GM21526 (cell line): ENCODE results near the gene JARID2.
"Not testable (repeated sequence)": the region's sequence is repeated elsewhere in the genome, so short reads cannot be mapped to it uniquely, and the experiment has no call there.

Experiments
- ATAC-seq: cut with Tn5 transposase; IDR thresholded peaks from one replicate; pipeline ENCODE4 v1.9.1; 2021; ENCODE audit warnings: moderate library complexity; ENCODE audit not compliant: unreplicated experiment, low FRiP score

JARID2 gene

DNA sequence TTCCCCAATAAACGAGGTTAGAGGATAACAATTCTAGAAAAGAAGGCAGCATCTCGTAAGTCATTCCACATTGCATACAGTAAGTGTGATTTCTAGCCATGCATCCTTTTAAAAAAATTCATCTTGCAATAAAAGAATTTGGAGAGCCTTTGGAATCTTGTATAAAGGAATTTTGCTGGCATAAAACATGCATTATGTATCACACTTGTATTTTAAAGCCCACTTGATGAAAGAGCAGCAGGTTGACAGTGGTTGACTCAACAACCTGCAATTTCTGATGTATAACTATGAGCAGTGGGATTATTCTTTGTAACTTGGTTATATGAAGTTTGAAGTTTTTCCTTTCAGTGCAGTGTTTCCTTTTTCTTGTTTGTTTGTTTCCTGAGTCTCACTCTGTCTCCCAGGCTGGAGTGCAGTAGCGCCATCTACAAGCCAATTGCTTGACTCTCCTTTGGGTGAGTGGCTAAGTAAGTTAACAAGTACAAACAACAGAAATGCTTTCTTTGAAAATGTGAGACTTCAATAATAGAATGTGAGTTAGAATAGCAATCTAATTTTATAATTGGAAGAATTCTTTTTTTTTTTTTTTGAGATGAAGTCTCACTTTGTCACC, 39.9 kb downstream of the JARID2 start:
- ATAC-seq, result no peak

DNA sequence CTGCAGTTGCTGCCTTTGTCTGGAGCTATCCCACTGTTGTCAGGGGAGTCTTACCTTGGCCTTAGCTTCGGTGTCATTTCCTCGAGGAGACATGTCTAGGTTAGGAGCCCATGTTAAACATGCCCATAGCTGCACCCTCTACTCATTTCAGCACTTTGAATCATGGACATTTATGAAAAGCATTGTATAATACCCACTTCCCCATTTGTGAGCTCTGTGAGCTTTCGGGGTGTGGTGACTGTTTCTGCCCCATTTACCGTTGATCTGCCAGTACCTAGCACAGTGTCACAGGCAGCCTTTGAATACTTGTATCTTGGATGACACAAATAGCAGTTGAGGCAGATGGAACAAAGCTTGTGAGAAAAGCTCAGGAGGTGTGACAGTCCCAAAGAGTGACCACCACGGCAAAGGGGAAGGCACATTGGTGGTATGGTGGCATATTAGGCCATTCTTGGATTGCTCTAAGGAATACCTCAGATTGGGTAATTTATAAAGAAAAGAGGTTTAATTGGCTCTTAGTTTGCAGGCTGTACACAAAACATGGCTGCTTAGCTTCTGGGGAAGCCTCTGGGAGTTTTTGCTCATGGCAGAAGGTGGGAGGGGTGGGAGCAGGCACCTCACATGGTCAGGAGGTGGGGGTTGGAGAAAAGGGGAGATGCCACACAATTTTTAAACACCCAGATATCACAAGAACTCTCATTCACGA, 42.0 kb downstream of the JARID2 start:
- ATAC-seq, result peak; percentile 94

GRCh38 chr6:15288856-15289255, 43.0 kb downstream of the JARID2 start:
- no peak for ATAC-seq

GRCh38 chr6:15289456-15289855, 43.6 kb downstream of the JARID2 start:
- ATAC-seq, result not testable (repeated sequence)

- ATAC-seq, result no peak
Measured at GRCh38 chr6:15290067-15290680, 44.3 kb downstream of the JARID2 start.

DNA sequence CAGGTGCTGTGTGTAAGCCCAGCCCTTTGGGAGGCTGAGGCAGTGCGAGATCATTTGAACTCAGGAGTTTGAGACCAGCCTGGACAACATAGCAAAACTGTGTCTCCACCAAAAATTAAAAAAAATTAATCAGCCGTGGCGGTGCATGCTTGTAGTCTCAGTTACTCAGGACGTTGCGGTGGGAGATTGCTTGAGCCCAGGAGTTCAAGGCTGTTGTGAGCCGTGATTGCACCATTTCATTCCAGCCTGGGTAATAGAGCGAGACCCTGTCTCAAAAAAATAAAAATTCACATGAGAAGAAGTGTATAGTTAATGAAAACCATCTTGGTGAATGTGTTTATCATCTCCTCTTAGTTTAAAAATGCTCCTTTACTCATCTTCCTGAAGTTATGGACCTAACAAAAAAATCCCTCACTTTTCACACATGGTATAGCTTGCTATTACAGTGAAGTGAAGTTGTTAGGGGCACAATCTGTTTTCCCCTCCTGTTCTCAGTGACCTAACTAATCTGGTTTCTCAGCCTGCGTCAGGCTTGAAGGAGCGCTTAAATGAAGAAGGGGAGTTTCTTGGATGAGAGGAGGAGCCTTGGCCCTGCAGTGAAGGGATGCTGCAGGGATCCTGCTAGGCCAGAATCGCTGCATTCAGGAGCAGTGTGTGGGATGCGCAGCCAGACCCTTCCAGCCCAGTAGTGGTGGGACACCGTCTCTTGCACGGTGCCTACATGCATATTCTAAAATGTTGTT, 45.3 kb downstream of the JARID2 start:
- ATAC-seq, result no peak

GRCh38 chr6:15292721-15293302, 46.9 kb downstream of the JARID2 start:
- ATAC-seq, result no peak

DNA sequence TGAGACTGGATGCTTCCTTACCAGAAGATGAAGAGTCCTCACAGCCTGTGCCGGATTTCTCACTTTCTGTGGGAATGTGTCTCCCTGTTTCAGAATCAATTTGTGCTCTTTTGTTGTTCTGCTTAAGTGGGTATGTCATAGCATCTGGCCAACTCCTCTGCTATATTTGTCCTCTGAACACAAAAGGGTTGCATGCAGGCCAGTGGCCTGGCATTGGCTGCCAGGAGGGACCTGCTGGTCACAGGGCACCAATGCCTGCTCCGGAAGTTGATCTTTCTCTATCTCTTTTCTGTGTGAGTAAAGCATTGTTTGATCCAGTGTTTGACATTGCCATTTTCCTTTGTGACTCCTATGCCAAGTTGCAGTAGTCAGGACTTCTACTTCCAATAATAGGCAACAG, 47.8 kb downstream of the JARID2 start:
- no peak for ATAC-seq

- ATAC-seq, result no peak
Measured at GRCh38 chr6:15294504-15294903, 48.6 kb downstream of the JARID2 start.

GRCh38 chr6:15296249-15296648, 50.4 kb downstream of the JARID2 start:
- ATAC-seq, result no peak

DNA sequence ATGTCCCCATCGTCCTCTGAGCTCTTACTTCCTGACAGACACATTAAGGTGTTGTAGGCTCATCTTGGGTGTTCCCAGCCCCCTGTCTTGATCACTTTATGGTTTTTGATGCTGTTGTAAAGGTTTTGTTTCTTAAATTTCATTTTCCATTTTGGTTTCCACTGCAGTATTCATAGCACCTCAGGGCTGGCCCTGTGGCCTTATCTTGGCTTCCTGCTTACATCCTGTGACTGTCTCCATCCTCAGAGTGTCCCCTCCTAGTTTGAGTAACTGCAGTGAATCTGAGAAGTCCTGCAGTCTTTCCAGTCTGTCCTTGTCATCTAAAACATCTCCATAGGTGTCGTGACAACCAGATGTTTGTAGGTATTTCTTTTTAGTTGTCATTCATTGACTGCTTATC, 50.9 kb downstream of the JARID2 start:
- ATAC-seq, result peak; percentile 48

DNA sequence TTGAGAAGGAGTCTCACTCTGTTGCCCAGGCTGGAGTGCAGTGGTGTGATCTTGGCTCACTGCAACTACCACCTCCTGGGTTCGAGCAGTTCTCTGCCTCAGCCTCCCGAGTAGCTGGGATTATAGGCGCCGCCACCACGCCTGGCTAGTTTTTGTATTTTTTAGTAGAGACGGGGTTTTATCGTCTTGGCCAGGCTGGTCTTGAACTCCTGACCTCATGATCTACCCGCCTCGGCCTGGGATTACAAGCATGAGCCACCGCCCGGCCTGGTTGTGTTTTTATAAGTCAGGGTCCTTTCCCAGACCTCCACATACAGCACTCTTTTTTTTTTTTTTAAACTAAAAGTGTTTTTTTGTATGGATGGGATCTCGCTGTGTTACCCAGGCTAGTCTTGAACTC, 51.3 kb downstream of the JARID2 start:
- ATAC-seq, result not testable (repeated sequence)

DNA sequence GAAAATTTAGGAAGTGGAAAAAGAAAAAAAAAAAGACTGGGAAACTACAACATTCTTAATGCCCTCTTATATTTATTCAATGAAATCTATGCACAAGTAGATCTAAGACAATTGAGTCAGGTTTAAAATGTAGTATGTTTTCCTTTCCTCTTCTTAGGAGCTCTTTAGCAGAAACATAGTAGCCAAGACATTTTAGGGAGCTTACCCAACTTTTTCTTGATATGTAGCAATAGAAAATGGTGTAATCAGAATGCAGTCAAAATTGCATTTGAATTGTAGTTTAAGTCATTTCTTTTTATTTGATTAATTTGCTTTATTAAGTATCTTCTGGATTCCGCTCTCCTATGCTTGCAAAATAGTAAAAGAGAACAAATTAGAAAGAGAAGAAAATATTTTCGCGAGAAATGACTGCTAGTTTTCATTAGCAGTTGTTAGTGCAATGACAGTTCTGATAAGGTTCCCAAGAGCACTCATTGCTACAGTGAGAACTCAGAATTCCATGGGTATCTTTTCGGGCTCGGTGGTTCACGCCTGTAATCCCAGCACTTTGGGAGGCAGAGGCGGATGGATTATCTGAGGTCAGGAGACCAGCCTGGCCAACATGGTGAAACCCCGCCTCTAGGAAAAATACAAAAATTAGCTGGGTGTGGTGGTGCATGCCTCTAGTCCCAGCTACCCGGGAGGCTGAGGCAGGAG, 52.2 kb downstream of the JARID2 start:
- ATAC-seq, result no peak

- peak; percentile 72 for ATAC-seq
Measured at GRCh38 chr6:15299430-15300131, 53.7 kb downstream of the JARID2 start.

DNA sequence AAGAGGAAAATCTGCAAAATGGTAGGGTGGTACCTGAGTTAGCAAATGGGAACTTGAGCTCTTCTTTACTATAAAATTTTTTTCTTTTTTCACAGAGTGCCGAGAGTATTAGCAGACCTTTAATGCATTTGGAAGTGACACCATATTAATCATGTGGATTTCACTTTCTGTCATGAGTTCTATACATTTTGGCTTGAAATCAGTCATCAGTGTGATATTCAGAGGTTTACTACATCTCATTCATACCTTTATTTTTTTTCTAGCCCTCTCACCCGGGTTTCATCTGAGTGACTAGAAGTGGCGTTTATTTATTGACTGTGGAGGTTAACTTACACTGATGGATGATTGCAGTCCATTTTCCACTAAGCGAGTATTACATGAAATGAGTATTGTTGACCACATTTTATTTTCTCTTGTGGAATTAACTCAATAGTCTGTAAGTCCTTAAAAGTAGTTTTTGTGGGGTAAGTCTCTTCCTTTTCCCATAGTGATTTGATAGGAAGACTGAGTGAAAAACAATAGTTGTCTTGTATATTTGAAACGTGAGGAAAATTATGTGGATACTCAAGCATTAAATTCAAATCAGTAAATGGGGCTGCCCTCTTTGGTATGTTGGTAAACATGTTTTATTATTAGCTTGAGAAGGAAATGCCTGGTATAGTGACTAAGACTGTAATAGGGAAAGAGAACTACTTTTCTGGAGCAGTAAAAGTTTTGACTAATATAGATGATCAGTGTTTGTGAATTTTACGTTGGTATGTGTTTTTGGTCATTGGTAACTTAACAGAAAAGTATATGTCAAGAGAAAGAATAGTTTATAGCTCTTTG, 55.5 kb downstream of the JARID2 start:
- no peak for ATAC-seq

GRCh38 chr6:15303162-15303919, 57.5 kb downstream of the JARID2 start:
- ATAC-seq, result no peak

DNA sequence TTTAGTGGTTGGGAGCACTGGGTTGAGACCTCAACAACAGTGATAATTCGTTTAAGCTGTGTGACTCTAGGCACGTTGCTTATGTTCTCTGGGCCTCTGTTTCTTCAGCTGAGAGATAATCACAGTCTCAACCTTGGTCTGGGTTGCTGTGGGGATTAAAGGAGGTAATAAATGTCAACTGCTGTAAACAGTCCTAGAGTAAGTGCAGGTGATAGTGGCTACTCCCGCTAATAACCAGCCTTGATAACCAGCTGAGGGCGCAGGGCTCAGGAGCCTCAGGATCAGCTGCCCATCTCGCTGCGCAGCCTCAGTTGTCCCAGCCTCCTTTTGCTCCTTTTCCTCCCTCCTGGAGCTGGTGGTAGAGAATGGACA, 58.0 kb downstream of the JARID2 start:
- ATAC-seq, result no peak

DNA sequence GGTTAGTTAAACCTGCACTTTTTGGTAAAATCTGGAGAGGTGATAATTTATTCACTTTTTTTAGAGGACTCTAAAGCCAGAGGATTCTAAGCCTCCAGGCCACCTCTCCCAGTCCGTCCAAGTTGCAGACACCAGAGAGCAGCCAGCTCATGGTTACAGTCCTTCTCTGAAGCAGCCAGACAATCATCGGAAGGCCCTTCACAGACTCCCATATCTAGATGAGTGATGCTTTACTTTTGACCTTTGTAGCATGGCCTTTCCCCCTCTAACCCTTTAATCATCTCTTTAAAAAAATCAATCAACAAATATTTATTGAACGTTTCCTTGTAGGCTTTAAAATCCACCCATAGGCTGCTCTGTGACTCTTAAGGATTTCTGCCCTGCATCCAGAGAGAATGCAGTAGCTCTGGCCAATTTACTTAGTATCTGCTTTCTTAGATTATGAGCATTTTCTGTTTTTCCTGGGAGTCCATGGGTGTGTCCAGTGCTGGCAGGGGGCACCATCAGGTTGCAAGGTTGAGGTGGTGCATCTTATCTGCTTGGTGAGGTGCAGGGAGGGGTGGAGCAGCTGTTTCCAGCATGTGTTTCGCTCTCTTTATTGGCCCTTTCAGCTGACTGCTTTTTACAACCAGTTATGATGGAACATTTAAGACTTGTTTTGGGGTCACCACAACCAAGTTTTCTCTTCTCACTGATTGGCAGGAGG, 58.6 kb downstream of the JARID2 start:
- no peak for ATAC-seq
